Measurements from ENCODE around the gene DNAJB6.

Gene DNAJB6

GRCh38 chr7:157336383-157337315 is at the start of gene DNAJB6:
Gene DNAJB6, plus strand, starts transcription at chr7:157337004. Its CDS starts 21,569 bp downstream, at chr7:157358573.
- POLR2A ChIA-PET = no interaction called here
- TF ChIP-seq SP1 (IDR thresholded peaks at IDR 0.05) (no peak), L3MBTL2 (conservative IDR thresholded peaks at IDR 0.05) (peak; percentile 93), ELF4 (IDR thresholded peaks at IDR 0.05) (no peak; the same call in 1 of the 2 replicates), ARNT (IDR thresholded peaks at IDR 0.05) (no peak)
- peak; percentile 99 for DNase-seq (ENCODE audit: extremely low spot score)
- CTCF ChIA-PET = no interaction called here

- no peak for TF ChIP-seq ZNF384 (IDR thresholded peaks at IDR 0.05)
- no peak for TF ChIP-seq CTBP1 (IDR thresholded peaks at IDR 0.05; ENCODE audit: borderline replicate concordance)
- TF ChIP-seq HDGF (IDR thresholded peaks at IDR 0.05; ENCODE audit: borderline replicate concordance) = no peak
- no peak for TF ChIP-seq ARNT (IDR thresholded peaks at IDR 0.05)
- no peak for TF ChIP-seq FOXM1 (IDR thresholded peaks at IDR 0.05; ENCODE audit: borderline replicate concordance)
- TF ChIP-seq FOXK2 (IDR thresholded peaks at IDR 0.05) = no peak
- CTCF ChIA-PET = no interaction called here
- DNase-seq (ENCODE audit: extremely low spot score) = no peak
- POLR2A ChIA-PET = no interaction called here
Measured at GRCh38 chr7:157291404-157292080, 45.3 kb upstream of the DNAJB6 start.

GRCh38 chr7:157292258-157292657 is 44.5 kb upstream of the DNAJB6 start:
- DNase-seq (ENCODE audit: extremely low spot score) = no peak
- POLR2A ChIA-PET = no interaction called here
- TF ChIP-seq SUZ12 (IDR thresholded peaks at IDR 0.05) (no peak), PKNOX1 (IDR thresholded peaks at IDR 0.05) (no peak), ZNF384 (IDR thresholded peaks at IDR 0.05) (no peak), CTBP1 (IDR thresholded peaks at IDR 0.05; ENCODE audit: borderline replicate concordance) (no peak), FOXM1 (IDR thresholded peaks at IDR 0.05; ENCODE audit: borderline replicate concordance) (no peak), SP1 (IDR thresholded peaks at IDR 0.05) (no peak), HDGF (IDR thresholded peaks at IDR 0.05; ENCODE audit: borderline replicate concordance) (no peak), NFRKB (IDR thresholded peaks at IDR 0.05) (no peak), TARDBP (IDR thresholded peaks at IDR 0.05) (no peak), L3MBTL2 (conservative IDR thresholded peaks at IDR 0.05) (no peak), ARNT (IDR thresholded peaks at IDR 0.05) (no peak), FOXK2 (IDR thresholded peaks at IDR 0.05) (no peak), ELF4 (IDR thresholded peaks at IDR 0.05) (no peak), BHLHE40 (IDR thresholded peaks at IDR 0.05; ENCODE audit: borderline replicate concordance) (no peak), LEF1 (IDR thresholded peaks at IDR 0.05; ENCODE audit: borderline replicate concordance) (no peak), FOXA1 (IDR thresholded peaks at IDR 0.05) (no peak)
- CTCF ChIA-PET = no interaction called here

GRCh38 chr7:157292770-157293412 is 43.9 kb upstream of the DNAJB6 start:
- TF ChIP-seq FOXM1 (IDR thresholded peaks at IDR 0.05; ENCODE audit: borderline replicate concordance) = no peak
- no peak for TF ChIP-seq NFRKB (IDR thresholded peaks at IDR 0.05)
- TF ChIP-seq ZNF384 (IDR thresholded peaks at IDR 0.05) = no peak
- no peak for TF ChIP-seq ARNT (IDR thresholded peaks at IDR 0.05)
- TF ChIP-seq L3MBTL2 (conservative IDR thresholded peaks at IDR 0.05) = no peak
- TF ChIP-seq FOXA1 (IDR thresholded peaks at IDR 0.05) = no peak
- no peak for TF ChIP-seq BHLHE40 (IDR thresholded peaks at IDR 0.05; ENCODE audit: borderline replicate concordance)
- no peak for TF ChIP-seq HDGF (IDR thresholded peaks at IDR 0.05; ENCODE audit: borderline replicate concordance)
- no peak for TF ChIP-seq CTBP1 (IDR thresholded peaks at IDR 0.05; ENCODE audit: borderline replicate concordance)
- TF ChIP-seq TARDBP (IDR thresholded peaks at IDR 0.05) = no peak
- ChIA-PET CTCF (no interaction called here), POLR2A (no interaction called here)
- no peak for DNase-seq (ENCODE audit: extremely low spot score)

GRCh38 chr7:157293413-157293788 is 43.4 kb upstream of the DNAJB6 start:
- ChIA-PET CTCF (no interaction called here), POLR2A (no interaction called here)
- TF ChIP-seq L3MBTL2 (conservative IDR thresholded peaks at IDR 0.05) (no peak), FOXM1 (IDR thresholded peaks at IDR 0.05; ENCODE audit: borderline replicate concordance) (no peak), ARNT (IDR thresholded peaks at IDR 0.05) (no peak), CTBP1 (IDR thresholded peaks at IDR 0.05; ENCODE audit: borderline replicate concordance) (no peak), HDGF (IDR thresholded peaks at IDR 0.05; ENCODE audit: borderline replicate concordance) (no peak), BHLHE40 (IDR thresholded peaks at IDR 0.05; ENCODE audit: borderline replicate concordance) (no peak), FOXA1 (IDR thresholded peaks at IDR 0.05) (no peak), SP1 (IDR thresholded peaks at IDR 0.05) (no peak), SUZ12 (IDR thresholded peaks at IDR 0.05) (no peak), PKNOX1 (IDR thresholded peaks at IDR 0.05) (no peak), NFRKB (IDR thresholded peaks at IDR 0.05) (no peak), LEF1 (IDR thresholded peaks at IDR 0.05; ENCODE audit: borderline replicate concordance) (no peak), ELF4 (IDR thresholded peaks at IDR 0.05) (no peak), TARDBP (IDR thresholded peaks at IDR 0.05) (no peak)
- DNase-seq (ENCODE audit: extremely low spot score) = no peak

GRCh38 chr7:157294773-157295172 is 42.0 kb upstream of the DNAJB6 start:
- TF ChIP-seq ELF4 (IDR thresholded peaks at IDR 0.05) (no peak), L3MBTL2 (conservative IDR thresholded peaks at IDR 0.05) (no peak), SP1 (IDR thresholded peaks at IDR 0.05) (no peak), HDGF (IDR thresholded peaks at IDR 0.05; ENCODE audit: borderline replicate concordance) (no peak), FOXK2 (IDR thresholded peaks at IDR 0.05) (no peak), PKNOX1 (IDR thresholded peaks at IDR 0.05) (no peak), SUZ12 (IDR thresholded peaks at IDR 0.05) (no peak), TARDBP (IDR thresholded peaks at IDR 0.05) (no peak), LEF1 (IDR thresholded peaks at IDR 0.05; ENCODE audit: borderline replicate concordance) (no peak), ZNF384 (IDR thresholded peaks at IDR 0.05) (no peak), FOXA1 (IDR thresholded peaks at IDR 0.05) (no peak), BHLHE40 (IDR thresholded peaks at IDR 0.05; ENCODE audit: borderline replicate concordance) (no peak), ARNT (IDR thresholded peaks at IDR 0.05) (no peak), NFRKB (IDR thresholded peaks at IDR 0.05) (no peak)
- POLR2A ChIA-PET = no interaction called here
- CTCF ChIA-PET = no interaction called here
- DNase-seq (ENCODE audit: extremely low spot score) = no peak
